ENCODE measurements around the gene SOD1.

GRCh38 chr21:31659286-31659535, 282 bp upstream of the SOD1 start:
- TF ChIP-seq SAFB2 (CRISPR knock-in tag; IDR thresholded peaks at IDR 0.05; ENCODE audit: borderline replicate concordance, low read depth) (no peak), ASH2L (IDR thresholded peaks at IDR 0.05; ENCODE audit: insufficient read length, low read depth, low read length) (no peak), MED8 (CRISPR knock-in tag; IDR thresholded peaks at IDR 0.05; ENCODE audit: insufficient replicate concordance) (no peak), STAT5B (CRISPR knock-in tag; IDR thresholded peaks at IDR 0.05) (no peak)
